Pulmonary artery endothelial cell (primary cell): ENCODE measurements around the gene C11orf24. TPM values are rescaled to one million over a fixed set of nuclear protein-coding genes. Genes with fewer than 3 reads are reported as not detected.

Source experiments
- total RNA-seq: library from RNA; depleted of rRNA; stranded (reverse); fragments of >200 nt; gene quantifications from 2 replicates; pipeline ENCODE4 v1.2.3, GENCODE V29; 2014

The C11orf24 gene
- total RNA-seq, 1 donor from 2014 or later = 9.7 TPM

Other genes starting within 250 kb of the C11orf24 start
- gene NDUFS8, start 241.3 kb downstream of the C11orf24 start, total RNA-seq = 105 and 116 TPM in 2 replicates
- gene TCIRG1, start 232.9 kb downstream of the C11orf24 start, total RNA-seq = 50.6 and 71.3 TPM in 2 replicates
- 9.8 and 10.8 TPM in 2 replicates for gene CHKA, start 150.6 kb downstream of the C11orf24 start, total RNA-seq
- 17.6 and 23.6 TPM in 2 replicates for gene KMT5B, start 58.7 kb downstream of the C11orf24 start, total RNA-seq
- 36.7 and 45.8 TPM in 2 replicates for gene LRP5, start 40.6 kb upstream of the C11orf24 start, total RNA-seq
- gene PPP6R3, start 188.8 kb upstream of the C11orf24 start, total RNA-seq = 128 and 154 TPM in 2 replicates